Measurements from ENCODE around the gene MTG1. TPM values are rescaled to one million over a fixed set of nuclear protein-coding genes. Genes with fewer than 3 reads are reported as not detected.
"Not testable (repeated sequence)": the region's sequence is repeated elsewhere in the genome, so short reads cannot be mapped to it uniquely, and the experiment has no call there.

MTG1 gene
- polyA plus RNA-seq, 6 donors from 2014 or later, result 41.1 to 82.6 (median 47.3) TPM

DNA sequence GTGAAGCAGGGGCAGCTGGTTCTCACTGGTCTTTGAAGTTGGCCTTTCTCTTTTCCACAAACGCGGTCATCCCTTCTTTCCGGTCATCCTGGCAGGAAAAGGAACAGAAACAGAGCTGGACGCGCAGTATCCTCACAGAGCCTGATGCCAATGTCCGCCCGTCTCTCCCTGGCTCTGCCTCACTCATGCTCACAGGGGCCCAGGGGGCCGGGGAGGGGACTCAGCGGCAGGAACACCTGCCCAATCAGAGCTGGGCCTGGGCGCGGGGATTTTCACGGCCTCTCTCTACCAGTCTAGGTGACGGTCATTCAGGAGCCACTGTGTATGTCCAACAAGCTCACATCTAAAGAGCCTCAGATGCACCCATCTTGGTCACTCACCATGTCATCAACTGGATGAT is 31.1 kb upstream of the MTG1 start:
- Mint-ChIP-seq H3K4me3 (peak overlapping the region in 1 of 8 donors; percentile 40), H3K36me3 (peaks cover 4 to 9% of the 10 kb centered on the region in 2 donors), H3K9me3 (no peaks in the 10 kb centered on the region), H3K27ac (peak overlapping the region in 1 of 6 donors; percentile 88), H3K4me1 (peaks cover 19 to 26% (median 22%) of the 10 kb centered on the region in 3 donors), H3K27me3 (no peaks in the 10 kb centered on the region)
- DNase-seq (no peak), ATAC-seq (ENCODE audit: low read depth in 2 of 2) (no peak)

DNA sequence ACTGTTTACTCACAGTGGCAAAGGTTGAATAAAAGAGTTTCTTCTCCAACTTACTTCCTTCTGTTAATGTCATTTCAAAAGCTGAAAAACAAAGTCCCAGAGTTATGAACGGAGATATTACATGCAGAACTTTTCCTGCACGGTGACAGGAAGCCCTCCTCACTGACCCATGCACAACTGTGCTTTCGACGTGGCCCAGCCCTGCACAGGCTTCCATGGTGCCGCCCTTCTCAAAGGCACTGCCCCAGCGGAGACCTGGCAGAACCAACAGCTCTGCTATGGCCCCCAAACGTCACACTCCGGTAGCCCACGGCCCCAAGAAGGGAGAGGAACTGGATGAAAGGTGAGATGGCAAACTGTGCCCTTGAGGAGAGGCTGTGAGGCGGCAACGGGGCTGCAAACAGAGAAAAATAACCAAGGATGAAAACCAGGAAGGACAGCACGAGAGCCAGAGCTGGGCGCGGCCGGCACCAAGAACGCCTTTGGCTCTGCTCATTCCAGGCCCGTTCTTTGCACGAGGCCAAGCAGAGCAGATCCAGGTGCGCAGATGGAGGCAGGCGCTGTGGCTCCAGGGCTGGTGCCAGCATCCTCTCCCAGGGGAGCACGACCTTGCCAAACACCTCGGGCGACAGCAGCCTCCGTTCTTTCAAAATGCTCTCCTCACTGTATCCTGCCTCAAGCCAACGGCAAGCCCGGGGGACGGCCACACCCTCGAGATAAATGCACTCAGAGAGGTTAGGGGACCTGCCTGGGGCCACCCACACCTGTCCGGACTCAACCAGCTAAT is 29.1 kb upstream of the MTG1 start:
- DNase-seq, result no peak
- no peaks in the 10 kb centered on the region for H3K9me3 Mint-ChIP-seq
- no peak overlapping the region for H3K27ac Mint-ChIP-seq
- H3K36me3 Mint-ChIP-seq, result peaks cover 4 to 13% of the 10 kb centered on the region in 2 donors
- H3K4me1 Mint-ChIP-seq, result peaks cover 19 to 26% (median 22%) of the 10 kb centered on the region in 3 donors
- no peak for ATAC-seq (ENCODE audit: low read depth in 2 of 2)
- H3K27me3 Mint-ChIP-seq, result no peaks in the 10 kb centered on the region
- H3K4me3 Mint-ChIP-seq, result peak overlapping the region in 1 of 8 donors; percentile 8

DNA sequence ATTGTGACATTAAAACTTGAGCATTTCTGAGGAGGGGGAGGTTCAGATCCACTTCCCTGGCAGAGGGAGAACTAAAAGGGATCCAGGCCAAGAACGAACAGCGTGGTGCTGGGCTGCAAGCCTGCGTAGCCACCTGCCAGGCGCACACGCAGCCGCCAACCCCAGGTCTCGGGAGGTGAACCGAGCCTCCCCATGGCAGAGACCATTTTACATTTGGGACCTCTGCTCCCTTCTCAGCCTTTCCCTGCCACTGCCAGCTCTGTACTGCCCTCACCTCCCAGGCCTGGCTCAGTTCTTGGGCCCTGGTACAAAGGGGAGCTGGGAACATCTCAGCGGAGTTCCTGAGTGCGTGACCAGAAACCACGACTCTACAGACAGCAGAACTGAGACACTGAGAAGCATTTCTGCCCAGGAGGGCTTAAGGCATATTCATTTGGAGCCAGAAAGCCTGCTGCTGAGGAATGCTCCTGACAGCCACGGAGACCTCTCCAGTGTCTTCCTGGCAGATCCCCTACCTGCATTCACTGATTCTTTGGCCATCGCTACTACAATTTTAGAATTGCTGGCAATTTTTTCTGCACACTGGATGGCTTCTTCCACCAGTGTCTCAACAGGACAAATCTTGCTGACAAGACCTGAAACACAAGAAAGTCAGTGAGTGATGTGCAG is 28.4 kb upstream of the MTG1 start:
- peaks cover 4 to 13% of the 10 kb centered on the region in 2 donors for H3K36me3 Mint-ChIP-seq
- no peaks in the 10 kb centered on the region for H3K9me3 Mint-ChIP-seq
- H3K27ac Mint-ChIP-seq, result peak overlapping the region in 1 of 6 donors; percentile 54
- H3K4me1 Mint-ChIP-seq, result peaks cover 14 to 22% (median 19%) of the 10 kb centered on the region in 3 donors
- DNase-seq (no peak), ATAC-seq (ENCODE audit: low read depth in 2 of 2) (no peak)
- H3K4me3 Mint-ChIP-seq, result no peak overlapping the region
- no peaks in the 10 kb centered on the region for H3K27me3 Mint-ChIP-seq

DNA sequence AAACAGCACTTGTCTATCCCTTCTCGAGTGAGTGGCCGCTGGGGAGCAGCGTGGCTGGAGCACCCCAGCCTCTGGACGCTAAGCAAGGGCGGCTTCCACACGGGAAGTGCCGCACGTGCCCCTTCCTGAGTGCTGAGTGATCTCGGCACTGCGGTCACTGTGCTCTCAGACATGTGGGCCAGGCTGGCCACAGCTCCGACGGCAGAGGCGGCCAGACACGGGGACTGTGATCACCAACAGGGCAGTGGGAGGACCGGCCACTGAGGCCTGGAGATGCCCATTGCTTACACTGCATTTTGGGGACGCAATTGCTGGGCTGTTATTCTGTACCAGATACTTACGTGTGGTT is 27.9 kb upstream of the MTG1 start:
- no peaks in the 10 kb centered on the region for H3K27me3 Mint-ChIP-seq
- H3K4me3 Mint-ChIP-seq, result no peak overlapping the region
- no peaks in the 10 kb centered on the region for H3K9me3 Mint-ChIP-seq
- H3K27ac Mint-ChIP-seq, result peak overlapping the region in 1 of 6 donors; percentile 69
- DNase-seq (no peak), ATAC-seq (ENCODE audit: low read depth in 2 of 2) (no peak)
- peaks cover 14 to 20% (median 14%) of the 10 kb centered on the region in 3 donors for H3K4me1 Mint-ChIP-seq
- H3K36me3 Mint-ChIP-seq, result peaks cover 4 to 13% of the 10 kb centered on the region in 2 donors

DNA sequence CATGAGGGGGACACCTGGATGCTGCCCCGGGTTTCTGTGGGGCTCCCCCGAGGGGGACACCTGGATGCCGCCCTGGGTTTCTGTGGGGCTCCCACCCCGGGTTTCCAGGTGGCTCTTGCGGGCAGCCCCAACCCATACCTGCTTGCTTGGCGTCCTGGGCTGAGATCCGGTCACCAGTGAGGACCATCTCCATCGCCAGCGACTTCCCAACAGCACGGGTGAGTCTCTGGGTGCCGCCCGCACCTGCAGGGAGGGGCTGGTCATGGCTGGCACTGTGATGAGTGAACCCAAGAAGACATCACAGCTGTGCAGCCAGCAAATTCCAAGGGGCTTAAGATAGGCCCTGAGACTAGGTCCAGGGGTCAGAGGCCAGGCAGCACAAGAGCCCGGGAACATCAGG is 27.2 kb upstream of the MTG1 start:
- DNase-seq (no peak), ATAC-seq (ENCODE audit: low read depth in 2 of 2) (no peak)
- Mint-ChIP-seq H3K27me3 (no peaks in the 10 kb centered on the region), H3K4me3 (no peak overlapping the region), H3K27ac (peak overlapping the region in 1 of 6 donors; percentile 38), H3K4me1 (peaks cover 7 to 19% (median 11%) of the 10 kb centered on the region in 3 donors), H3K36me3 (peaks cover 4 to 13% of the 10 kb centered on the region in 2 donors), H3K9me3 (no peaks in the 10 kb centered on the region)

DNA sequence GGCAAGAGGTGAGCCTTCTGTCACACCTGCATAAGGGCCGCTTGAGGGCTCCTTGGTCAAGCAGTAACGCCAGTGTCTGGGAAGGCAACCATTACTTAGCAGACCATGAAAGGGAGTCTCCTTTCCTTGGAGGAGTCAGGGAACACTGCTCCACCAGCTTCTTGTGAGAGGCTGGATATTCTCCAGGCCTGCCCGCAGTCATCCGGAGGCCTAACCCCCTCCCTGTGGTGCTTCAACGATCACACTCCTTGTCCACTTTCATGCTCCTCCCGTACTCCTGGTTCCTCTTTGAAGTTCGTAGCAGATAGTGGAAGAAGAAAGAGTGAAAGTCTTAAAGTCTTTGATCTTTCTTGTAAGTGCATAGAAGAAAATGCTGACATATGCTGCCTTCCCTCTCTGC is 26.5 kb upstream of the MTG1 start:
- not testable (repeated sequence) for H3K27ac Mint-ChIP-seq; H3K27me3 Mint-ChIP-seq; DNase-seq; ATAC-seq (ENCODE audit: low read depth in 2 of 2); H3K9me3 Mint-ChIP-seq
- peaks cover 4 to 13% of the 10 kb centered on the region in 2 donors for H3K36me3 Mint-ChIP-seq
- H3K4me1 Mint-ChIP-seq, result peaks cover 6 to 17% (median 8%) of the 10 kb centered on the region in 3 donors
- peak overlapping the region in 1 of 8 donors; percentile 77 for H3K4me3 Mint-ChIP-seq

DNA sequence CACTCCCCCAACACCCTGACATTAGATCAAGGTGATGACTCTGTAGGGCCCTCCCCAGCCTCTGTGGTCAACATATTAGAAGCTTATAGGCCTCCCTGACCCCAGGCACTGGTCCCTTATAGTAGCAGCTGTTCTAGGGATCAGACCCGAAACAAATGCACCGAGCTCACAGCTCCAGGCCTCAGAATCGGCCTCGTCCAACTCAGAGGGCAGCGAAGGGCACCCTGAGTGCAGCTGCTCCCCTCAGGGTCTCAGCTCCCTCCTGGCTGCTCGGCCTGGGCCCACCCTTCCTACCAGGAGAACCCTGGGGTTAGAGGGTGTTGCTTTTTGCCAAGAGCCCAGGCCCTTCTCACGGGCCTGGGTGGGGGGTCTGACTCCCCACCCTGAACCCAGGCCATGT is 25.8 kb upstream of the MTG1 start:
- Mint-ChIP-seq H3K4me1 (peaks cover 6 to 17% (median 10%) of the 10 kb centered on the region in 3 donors), H3K27me3 (no peaks in the 10 kb centered on the region), H3K27ac (no peak overlapping the region), H3K9me3 (no peaks in the 10 kb centered on the region), H3K36me3 (peaks cover 4 to 13% of the 10 kb centered on the region in 2 donors), H3K4me3 (peak overlapping the region in 1 of 8 donors; percentile 77)
- ATAC-seq (ENCODE audit: low read depth in 2 of 2) (no peak), DNase-seq (no peak)

DNA sequence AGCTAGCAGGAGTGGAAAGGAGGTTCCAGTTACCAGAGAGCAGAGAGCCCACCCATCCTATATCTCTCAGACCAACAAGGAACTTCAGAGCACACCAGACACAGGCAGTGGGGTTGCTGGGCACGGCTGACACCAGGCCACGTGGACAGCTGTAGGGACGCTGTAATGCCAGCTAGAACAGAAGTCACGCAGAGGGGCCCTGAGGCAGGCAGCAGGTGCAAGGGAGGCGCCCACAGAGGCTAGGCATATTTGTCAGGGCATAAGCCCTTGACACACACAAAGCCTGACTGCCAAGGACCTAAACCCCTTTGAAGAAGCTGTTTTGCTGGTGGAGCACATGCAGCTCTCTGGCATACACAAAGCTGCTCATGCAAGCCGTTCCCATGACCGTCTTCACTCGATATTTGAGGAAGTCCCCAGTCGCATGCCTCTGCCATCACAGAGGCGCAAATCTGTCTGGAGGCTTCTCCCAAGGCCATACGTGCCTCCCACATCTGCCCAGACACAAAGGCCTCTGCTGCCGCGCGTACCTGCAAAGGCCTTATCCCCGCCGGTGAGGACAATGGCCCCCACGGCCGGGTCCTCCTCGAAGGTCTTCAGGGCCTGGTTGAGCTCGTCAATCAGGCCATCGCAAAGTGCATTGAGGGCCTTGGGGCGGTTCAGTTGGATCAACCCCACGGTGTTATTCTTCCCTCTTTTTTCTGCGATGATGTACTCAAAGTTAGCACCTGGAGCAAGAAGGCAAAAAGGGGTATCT is 23.7 kb upstream of the MTG1 start:
- Mint-ChIP-seq H3K4me1 (peaks cover 11 to 31% (median 20%) of the 10 kb centered on the region in 3 donors), H3K4me3 (peak overlapping the region in 6 of 8 donors; percentile 29 to 82 (median 68)), H3K27ac (no peak overlapping the region), H3K9me3 (no peaks in the 10 kb centered on the region), H3K27me3 (no peaks in the 10 kb centered on the region), H3K36me3 (peaks cover 0 to 7% of the 10 kb centered on the region in 2 donors)
- no peak for DNase-seq
- no peak for ATAC-seq (ENCODE audit: low read depth in 2 of 2)

DNA sequence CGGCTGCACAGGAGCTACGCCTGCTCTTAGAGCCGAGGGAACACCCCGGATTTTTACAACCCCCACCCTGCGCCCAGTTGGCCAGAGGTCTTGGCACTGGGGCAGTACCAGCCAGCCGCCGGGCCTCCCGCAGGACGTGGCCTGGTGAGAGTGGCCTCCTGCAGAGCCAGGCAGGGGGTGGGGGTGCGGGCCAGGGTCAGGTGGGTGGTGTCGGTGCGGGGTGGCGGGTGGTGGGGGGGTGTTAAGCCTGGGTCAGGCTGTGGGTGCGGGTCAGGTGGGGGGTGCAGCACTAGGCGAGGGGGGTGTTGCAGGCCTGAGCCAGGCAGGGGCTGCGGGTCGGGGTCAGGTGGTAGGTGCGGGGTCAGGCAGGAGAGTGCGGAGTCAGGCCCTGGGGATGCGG is 21.4 kb upstream of the MTG1 start:
- peak overlapping the region in 1 of 6 donors; percentile 9 for H3K27ac Mint-ChIP-seq

DNA sequence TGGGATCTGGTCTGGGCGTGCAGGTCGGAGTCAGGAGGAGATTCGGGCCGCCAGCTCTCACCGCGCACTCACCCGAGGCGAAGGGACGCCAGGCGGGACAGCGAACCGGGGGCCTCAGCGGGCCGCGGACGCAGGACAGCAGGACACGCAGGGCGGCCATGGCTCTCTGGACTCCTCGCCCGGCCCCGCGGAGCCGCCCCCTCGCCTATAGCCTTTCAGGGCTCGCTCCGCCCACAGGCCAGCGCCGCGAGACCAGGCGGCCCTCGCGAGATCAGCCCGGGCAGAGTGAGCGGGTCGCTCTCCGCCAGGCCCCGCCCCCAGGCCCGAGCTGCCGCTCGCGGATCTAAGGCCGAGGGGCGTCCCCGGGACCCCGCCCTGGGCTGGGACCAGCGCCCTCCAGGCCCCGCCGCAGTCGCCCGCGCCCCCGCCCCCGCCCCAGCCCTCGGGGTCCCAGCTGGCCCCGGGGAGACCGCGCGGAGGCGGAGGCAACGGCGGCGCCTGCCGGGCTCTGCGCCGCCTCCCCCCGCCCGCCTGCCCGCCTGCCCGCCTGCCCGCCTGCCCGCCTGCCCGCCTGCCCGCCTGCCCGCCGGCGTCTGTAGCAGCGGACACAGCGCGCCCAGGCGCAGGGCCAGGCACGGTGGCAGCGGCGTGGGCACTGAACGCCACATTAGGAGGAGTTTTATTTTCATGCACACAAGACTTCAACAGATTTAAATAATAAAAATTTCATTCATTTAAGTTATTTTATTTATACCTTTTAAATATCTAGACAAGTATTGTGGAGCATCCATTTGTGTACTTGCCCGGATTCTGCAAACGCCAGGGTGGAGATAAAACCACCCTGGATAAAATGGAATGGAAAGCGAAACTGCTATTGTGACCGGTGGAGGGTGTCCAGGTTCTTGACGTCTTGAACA is 20.5 kb upstream of the MTG1 start, which contains the start of gene ECHS1:
ECHS1 (minus strand) TSS at position 181 of the 917 bp plus-strand sequence; CDS start at position 160, 21 bp downstream.
- no peaks in the 10 kb centered on the region for H3K36me3 Mint-ChIP-seq
- peak within 1 kb of the TSS; percentile 80 to 95 (median 90) for H3K4me3 Mint-ChIP-seq
- DNase-seq, result peak; percentile 92
- H3K27me3 Mint-ChIP-seq, result no peaks in the 10 kb centered on the region
- no peaks in the 10 kb centered on the region for H3K9me3 Mint-ChIP-seq
- peak within 1 kb of the TSS; percentile 63 to 99 (median 82) for H3K27ac Mint-ChIP-seq
- peak; percentile 95 to 97 for ATAC-seq (ENCODE audit: low read depth in 2 of 2)
- H3K4me1 Mint-ChIP-seq, result peaks cover 11 to 43% (median 24%) of the 10 kb centered on the region in 3 donors

More for the DNA sequence above, 21.4 kb upstream of the MTG1 start:
- H3K4me3 Mint-ChIP-seq, result peak overlapping the region; percentile 77 to 90 (median 80)
- H3K27me3 Mint-ChIP-seq, result no peaks in the 10 kb centered on the region
- no peak for ATAC-seq (ENCODE audit: low read depth in 2 of 2)
- no peaks in the 10 kb centered on the region for H3K9me3 Mint-ChIP-seq
- no peak for DNase-seq
- peaks cover 11 to 43% (median 24%) of the 10 kb centered on the region in 3 donors for H3K4me1 Mint-ChIP-seq
- H3K36me3 Mint-ChIP-seq, result peaks cover 0 to 7% of the 10 kb centered on the region in 2 donors

DNA sequence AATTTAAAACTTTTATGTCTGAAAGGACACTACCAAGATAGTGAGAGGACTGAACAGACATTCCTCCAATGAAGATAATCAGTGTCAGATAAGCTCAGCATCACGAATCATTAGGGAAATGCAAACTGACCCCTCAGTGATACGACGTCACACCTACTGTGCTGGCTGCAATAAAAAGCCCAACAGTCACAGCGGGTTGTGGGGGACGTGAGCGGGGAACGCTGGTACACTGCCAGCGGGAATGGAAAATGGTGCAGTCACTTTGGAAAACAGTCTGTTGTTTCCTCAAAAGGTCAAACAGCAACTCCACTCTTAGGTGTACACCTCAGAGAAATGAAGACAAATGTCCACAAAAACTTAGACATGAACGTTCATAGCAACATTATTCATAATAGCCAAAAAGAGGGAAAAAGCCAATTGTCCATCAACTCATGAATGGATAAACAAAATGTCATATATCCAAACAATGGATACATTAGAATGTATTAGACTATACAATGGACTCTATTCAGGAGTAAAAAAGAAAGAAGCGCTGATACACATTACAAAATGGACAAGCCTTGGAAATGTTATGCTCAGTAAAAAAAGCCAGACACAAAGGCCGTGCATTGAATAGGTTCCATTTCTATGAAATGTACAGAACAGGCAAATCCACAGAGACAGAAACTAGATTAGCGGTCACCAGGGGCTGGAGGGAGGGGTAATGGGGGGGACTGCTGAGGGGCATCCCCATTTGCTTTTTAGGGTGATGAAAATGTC is 18.4 kb upstream of the MTG1 start:
- no peaks in the 10 kb centered on the region for H3K36me3 Mint-ChIP-seq
- no peak for DNase-seq
- H3K27ac Mint-ChIP-seq, result peak overlapping the region in 3 of 6 donors; percentile 65 to 99 (median 89)

DNA sequence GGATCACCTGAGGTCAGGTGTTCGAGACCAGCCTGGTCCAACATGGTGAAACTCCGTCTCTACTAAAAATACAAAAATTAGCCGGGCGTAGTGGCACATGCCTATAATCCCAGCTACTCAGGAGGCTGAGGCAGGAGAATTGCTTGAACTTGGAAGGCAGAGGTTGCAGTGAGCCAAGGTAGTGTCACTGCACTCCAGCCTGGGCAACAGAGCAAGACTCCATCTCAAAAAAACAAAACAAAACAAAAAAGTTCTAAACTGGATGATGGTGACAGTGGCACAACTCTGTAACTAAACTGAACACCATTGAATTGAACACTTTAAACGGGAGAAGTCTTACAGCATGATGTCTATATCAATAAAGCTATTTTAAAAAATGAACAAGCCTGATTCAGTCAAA is 17.8 kb upstream of the MTG1 start:
- peaks cover 24 to 52% (median 39%) of the 10 kb centered on the region in 3 donors for H3K4me1 Mint-ChIP-seq
- H3K9me3 Mint-ChIP-seq; H3K27me3 Mint-ChIP-seq; H3K36me3 Mint-ChIP-seq; H3K27ac Mint-ChIP-seq; ATAC-seq (ENCODE audit: low read depth in 2 of 2); DNase-seq: not testable (repeated sequence)
- H3K4me3 Mint-ChIP-seq, result peak overlapping the region in 6 of 8 donors; percentile 16 to 80 (median 74)

More for the DNA sequence above, 18.4 kb upstream of the MTG1 start:
- peaks cover 19 to 48% (median 32%) of the 10 kb centered on the region in 3 donors for H3K4me1 Mint-ChIP-seq
- no peak for ATAC-seq (ENCODE audit: low read depth in 2 of 2)
- no peaks in the 10 kb centered on the region for H3K9me3 Mint-ChIP-seq
- H3K4me3 Mint-ChIP-seq, result peak overlapping the region in 5 of 8 donors; percentile 29 to 80 (median 79)
- no peaks in the 10 kb centered on the region for H3K27me3 Mint-ChIP-seq
